HUES48 (cell line): ENCODE results near the gene SERPINA4.

Experiments
- H3K27ac ChIP-seq: one replicate; pipeline ENCODE4 v1.7.0; 2013; ENCODE audit warnings: low read depth, low read length, inconsistent platforms
- H3K27me3 ChIP-seq: 2 replicates; pipeline ENCODE4 v1.6.1; 2013; ENCODE audit warnings: mild to moderate bottlenecking, low read length; ENCODE audit not compliant: control insufficient read depth, insufficient read depth
- H3K36me3 ChIP-seq: 2 replicates; pipeline ENCODE4 v1.6.1; 2013; ENCODE audit warnings: low read length; ENCODE audit not compliant: control insufficient read depth, insufficient read depth
- H3K4me1 ChIP-seq: 2 replicates; pipeline ENCODE4 v1.6.1; 2013; ENCODE audit warnings: mild to moderate bottlenecking, low read length; ENCODE audit not compliant: control insufficient read depth, insufficient read depth
- H3K4me3 ChIP-seq: 2 replicates; pipeline ENCODE4 v1.5.1; 2013; ENCODE audit warnings: mild to moderate bottlenecking, low read depth, low read length
- H3K9ac ChIP-seq: 2 replicates; pipeline ENCODE4 v1.6.1; 2013; ENCODE audit warnings: mild to moderate bottlenecking, low read depth, low read length, moderate library complexity
- H3K9me3 ChIP-seq: 2 replicates; pipeline ENCODE4 v1.6.1; 2013; ENCODE audit warnings: low read length; ENCODE audit not compliant: control insufficient read depth, insufficient read depth

Gene SERPINA4

DNA sequence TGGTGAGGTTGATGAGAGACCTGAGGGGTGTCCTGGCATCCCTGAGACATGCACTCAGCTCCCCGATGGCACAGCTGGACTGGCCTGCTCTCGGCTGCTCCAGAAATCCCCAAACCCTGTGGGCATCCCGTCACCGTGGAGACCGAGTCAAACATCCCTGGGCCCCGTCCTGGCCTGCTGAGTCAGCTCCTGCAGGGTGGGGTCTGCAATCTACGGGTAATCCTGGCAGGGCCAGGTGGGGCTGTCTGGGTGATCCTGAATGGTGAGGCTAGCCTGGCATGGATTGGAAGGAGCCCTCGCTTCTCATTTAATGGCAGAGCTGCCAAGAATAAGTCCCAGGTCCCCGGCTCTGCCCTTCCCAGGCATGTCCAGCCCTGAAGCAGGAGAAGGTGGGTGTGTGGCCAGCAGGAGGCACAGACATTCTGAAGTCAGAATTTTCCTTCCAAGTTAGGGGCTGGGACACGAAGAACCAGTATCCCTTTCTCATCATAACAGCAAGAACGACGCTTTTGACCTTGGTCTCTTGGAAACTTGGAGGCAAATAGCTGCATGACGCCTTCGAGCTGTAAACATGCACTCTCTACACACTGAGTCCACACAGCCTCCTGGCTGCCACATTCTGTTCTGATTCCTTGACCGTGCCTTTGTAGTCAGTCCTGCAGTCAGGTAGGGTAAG is 17.7 kb upstream of the SERPINA4 start:
- no peaks in the 10 kb centered on the region for H3K36me3 ChIP-seq
- peaks cover 6% of the 10 kb centered on the region for H3K4me1 ChIP-seq
- no peaks in the 10 kb centered on the region for H3K27me3 ChIP-seq
- H3K9me3 ChIP-seq, result no peaks in the 10 kb centered on the region
- no peak overlapping the region for H3K27ac ChIP-seq
- H3K4me3 ChIP-seq, result no peak overlapping the region
- H3K9ac ChIP-seq, result no peak overlapping the region

DNA sequence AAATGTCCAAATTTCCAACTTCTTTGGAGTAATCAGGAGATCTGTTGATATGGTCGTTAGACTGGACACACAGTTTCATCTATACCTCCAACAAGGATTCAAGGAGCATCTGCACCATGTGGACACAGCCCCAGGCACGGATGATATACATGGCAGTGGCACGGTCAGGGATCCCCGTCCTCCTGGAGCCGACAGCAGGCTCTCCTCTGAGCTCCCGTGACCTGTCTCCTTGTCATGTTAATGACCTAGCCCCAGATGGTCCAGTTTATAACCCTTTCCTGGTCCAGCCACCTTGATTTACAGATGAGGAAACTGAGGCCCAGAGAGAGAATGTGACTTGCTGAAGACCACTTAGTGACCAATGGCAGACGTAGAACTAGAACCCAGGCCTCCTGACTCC is 16.5 kb upstream of the SERPINA4 start:
- no peak overlapping the region for H3K4me3 ChIP-seq
- no peaks in the 10 kb centered on the region for H3K36me3 ChIP-seq
- peaks cover 12% of the 10 kb centered on the region for H3K4me1 ChIP-seq
- no peak overlapping the region for H3K27ac ChIP-seq
- no peak overlapping the region for H3K9ac ChIP-seq
- no peaks in the 10 kb centered on the region for H3K27me3 ChIP-seq
- no peaks in the 10 kb centered on the region for H3K9me3 ChIP-seq

DNA sequence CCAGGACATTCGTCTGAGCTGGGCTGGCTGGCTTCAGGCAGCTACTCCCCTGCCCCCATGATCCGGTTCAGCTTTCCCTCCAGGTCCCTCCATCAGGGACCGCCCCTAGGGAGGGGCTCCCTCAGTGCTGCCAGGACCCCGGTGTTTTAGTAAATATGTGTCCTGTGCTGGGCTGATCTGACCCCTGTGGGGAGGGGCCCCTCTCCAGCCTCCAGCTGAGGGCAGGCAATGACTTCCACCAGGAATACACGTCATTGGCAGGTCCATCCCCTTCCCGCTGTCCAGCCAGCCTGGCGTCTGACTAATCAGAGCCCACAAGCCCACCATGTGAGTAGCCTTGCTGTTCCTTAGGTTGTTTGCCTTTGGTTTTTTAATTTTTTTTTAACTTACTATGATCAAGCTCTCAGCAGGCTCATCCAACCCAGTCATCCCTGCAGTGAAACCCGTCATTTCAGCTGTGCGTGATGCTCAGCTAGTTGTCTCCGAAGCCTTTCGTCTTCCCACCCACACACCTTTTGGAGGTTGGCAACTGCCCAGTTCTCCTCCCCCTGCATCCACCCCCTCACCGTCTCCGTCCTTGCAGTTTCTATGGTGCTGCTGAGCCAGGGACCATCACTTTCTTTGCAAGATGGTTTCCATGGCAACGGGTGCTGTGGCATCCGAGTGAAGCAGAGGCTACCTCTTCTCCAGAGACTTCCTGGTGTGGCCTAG is 16.0 kb upstream of the SERPINA4 start:
- Histone ChIP-seq H3K27me3 (no peaks in the 10 kb centered on the region), H3K4me3 (no peak overlapping the region), H3K9me3 (no peaks in the 10 kb centered on the region), H3K9ac (no peak overlapping the region), H3K27ac (no peak overlapping the region), H3K36me3 (no peaks in the 10 kb centered on the region), H3K4me1 (peaks cover 15% of the 10 kb centered on the region)

- H3K27ac ChIP-seq, result no peak overlapping the region
- no peak overlapping the region for H3K9ac ChIP-seq
- no peaks in the 10 kb centered on the region for H3K36me3 ChIP-seq
- H3K9me3 ChIP-seq, result no peaks in the 10 kb centered on the region
- H3K4me1 ChIP-seq, result peaks cover 15% of the 10 kb centered on the region
- no peaks in the 10 kb centered on the region for H3K27me3 ChIP-seq
- no peak overlapping the region for H3K4me3 ChIP-seq
Observed at GRCh38 chr14:94547151-94547680, 14.0 kb upstream of the SERPINA4 start.

- no peaks in the 10 kb centered on the region for H3K27me3 ChIP-seq
- H3K4me3 ChIP-seq, result no peak overlapping the region
- no peaks in the 10 kb centered on the region for H3K9me3 ChIP-seq
- H3K4me1 ChIP-seq, result peaks cover 15% of the 10 kb centered on the region
- no peaks in the 10 kb centered on the region for H3K36me3 ChIP-seq
- no peak overlapping the region for H3K9ac ChIP-seq
- no peak overlapping the region for H3K27ac ChIP-seq
Observed at GRCh38 chr14:94547726-94548125, 13.5 kb upstream of the SERPINA4 start.

DNA sequence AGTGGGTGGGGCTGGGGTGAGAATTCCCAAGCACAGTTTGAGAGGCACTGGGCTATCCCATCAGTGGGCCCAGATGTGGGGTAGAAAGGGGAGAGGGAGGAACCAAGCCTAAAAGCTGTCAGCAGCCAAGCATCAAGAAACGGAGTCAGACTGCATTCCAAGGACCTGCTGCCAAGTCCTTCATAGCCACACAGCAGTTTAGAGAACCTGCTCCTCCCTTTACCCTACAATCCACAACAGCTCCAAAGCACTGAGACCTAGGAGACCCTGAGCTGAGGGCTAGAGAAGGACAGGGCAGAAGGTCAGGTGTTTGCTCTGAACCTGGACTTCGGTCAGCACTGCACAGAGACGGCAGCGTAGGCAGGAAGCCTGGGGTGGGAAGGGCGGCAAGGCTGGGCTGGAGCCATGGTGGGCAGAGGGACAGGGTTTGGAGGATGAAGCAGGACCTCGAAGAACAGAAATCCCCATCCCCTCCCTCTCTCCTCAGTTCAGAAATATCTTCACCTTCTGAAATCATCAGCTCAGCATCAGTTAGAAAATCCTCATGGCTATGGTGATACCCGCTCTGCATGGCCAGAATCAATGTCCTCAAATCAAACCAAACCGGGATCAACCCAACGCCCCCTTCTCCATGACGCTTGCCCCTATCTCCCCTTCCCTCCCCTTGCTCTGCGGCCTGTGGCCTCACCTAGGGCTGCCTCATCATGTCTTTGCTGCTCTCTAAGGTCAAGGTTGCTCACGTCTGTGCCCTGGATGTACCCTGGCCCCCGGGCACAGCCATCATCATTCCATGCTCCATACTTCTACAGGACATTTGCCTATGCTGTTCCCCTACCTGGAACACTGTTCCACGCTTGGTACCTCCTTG is 12.9 kb upstream of the SERPINA4 start:
- Histone ChIP-seq H3K9me3 (no peaks in the 10 kb centered on the region), H3K4me1 (peaks cover 15% of the 10 kb centered on the region), H3K27me3 (no peaks in the 10 kb centered on the region), H3K27ac (no peak overlapping the region), H3K4me3 (no peak overlapping the region), H3K36me3 (no peaks in the 10 kb centered on the region), H3K9ac (no peak overlapping the region)

- Histone ChIP-seq H3K27me3 (no peaks in the 10 kb centered on the region), H3K4me3 (no peak overlapping the region), H3K27ac (no peak overlapping the region)
Observed at GRCh38 chr14:94548999-94549985, 11.9 kb upstream of the SERPINA4 start.

DNA sequence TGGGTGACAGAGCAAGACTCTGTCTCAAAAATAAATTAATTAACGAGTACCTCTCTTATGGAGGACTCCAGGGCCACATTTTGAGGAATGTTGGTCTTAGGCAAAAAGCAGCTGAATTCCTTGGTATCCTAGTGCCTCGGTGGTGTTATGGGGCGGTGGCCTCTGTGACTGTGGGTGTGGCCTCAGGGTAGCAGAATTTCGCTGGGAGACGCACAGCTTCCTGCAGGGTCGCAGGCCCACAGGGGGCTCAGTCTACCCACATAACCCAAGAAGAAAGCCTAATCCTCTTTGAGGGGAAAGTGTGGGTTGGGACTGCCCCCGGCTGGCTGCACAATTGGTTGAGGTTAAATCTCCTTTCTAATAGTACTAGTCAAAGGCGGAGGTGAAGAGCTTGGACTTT is 11.2 kb upstream of the SERPINA4 start:
- H3K27me3 ChIP-seq, result no peaks in the 10 kb centered on the region
- no peak overlapping the region for H3K27ac ChIP-seq
- no peaks in the 10 kb centered on the region for H3K9me3 ChIP-seq
- H3K4me1 ChIP-seq, result peaks cover 9% of the 10 kb centered on the region
- H3K4me3 ChIP-seq, result no peak overlapping the region
- H3K9ac ChIP-seq, result no peak overlapping the region
- no peaks in the 10 kb centered on the region for H3K36me3 ChIP-seq

More at GRCh38 chr14:94548999-94549985, 11.9 kb upstream of the SERPINA4 start:
- Histone ChIP-seq H3K9me3 (no peaks in the 10 kb centered on the region), H3K4me1 (peaks cover 15% of the 10 kb centered on the region), H3K9ac (no peak overlapping the region), H3K36me3 (no peaks in the 10 kb centered on the region)

GRCh38 chr14:94555991-94556390 is 5.3 kb upstream of the SERPINA4 start:
- H3K9ac ChIP-seq, result no peak overlapping the region
- no peaks in the 10 kb centered on the region for H3K36me3 ChIP-seq
- H3K27me3 ChIP-seq, result no peaks in the 10 kb centered on the region
- H3K9me3 ChIP-seq, result no peaks in the 10 kb centered on the region
- no peaks in the 10 kb centered on the region for H3K4me1 ChIP-seq
- no peak overlapping the region for H3K4me3 ChIP-seq
- H3K27ac ChIP-seq, result no peak overlapping the region

GRCh38 chr14:94557327-94557726 is 3.9 kb upstream of the SERPINA4 start:
- Histone ChIP-seq H3K9me3 (no peaks in the 10 kb centered on the region), H3K9ac (no peak overlapping the region), H3K27ac (no peak overlapping the region), H3K4me1 (no peaks in the 10 kb centered on the region), H3K27me3 (no peaks in the 10 kb centered on the region), H3K4me3 (no peak overlapping the region), H3K36me3 (no peaks in the 10 kb centered on the region)
